Suprapubic skin (tissue), 4 donors: ENCODE data around the gene NR3C2. TPM values are rescaled to one million over a fixed set of nuclear protein-coding genes. Genes with fewer than 3 reads are reported as not detected.

ENCODE experiments used
- DNase-seq, 2 donors: peaks; one replicate each; pipeline ENCODE4 v3.0.0-alpha.2; 2019; ENCODE audit warnings: low spot score in 2 of 2
- H3K27ac ChIP-seq: fragments of 200-600 bp; sonication (generic); one replicate; pipeline ENCODE4 v1.5.1; 2019
- H3K27me3 ChIP-seq: fragments of 200-600 bp; sonication (generic); one replicate; pipeline ENCODE4 v1.5.1; 2019
- H3K36me3 ChIP-seq: fragments of 200-600 bp; sonication (generic); one replicate; pipeline ENCODE4 v1.5.1; 2019
- H3K4me1 ChIP-seq: fragments of 200-600 bp; sonication (generic); one replicate; pipeline ENCODE4 v1.5.1; 2019
- H3K4me3 ChIP-seq: fragments of 200-600 bp; sonication (generic); one replicate; pipeline ENCODE4 v1.5.1; 2019; ENCODE audit warnings: mild to moderate bottlenecking
- H3K9me3 ChIP-seq: fragments of 200-600 bp; sonication (generic); one replicate; pipeline ENCODE4 v1.5.1; 2019
- CTCF ChIP-seq, 2 donors: fragments of 200-600 bp in 1 of 2; fragments of 450-650 bp in 1 of 2; sonication (generic) in 1 of 2; IDR thresholded peaks; one replicate each; pipeline ENCODE4 v1.5.1; 2016 to 2019; ENCODE audit warnings: antibody characterized with exemption in 2 of 2, mild to moderate bottlenecking in 1 of 2, moderate library complexity in 1 of 2
- EP300 ChIP-seq: sonication (generic); formaldehyde crosslinking; IDR thresholded peaks from one replicate; pipeline ENCODE4 v1.6.1; 2017; ENCODE audit warnings: antibody characterized with exemption
- POLR2A ChIP-seq, 2 donors: fragments of 450-650 bp; IDR thresholded peaks; one replicate each; pipeline ENCODE4 v1.6.1; 2017; ENCODE audit warnings: antibody characterized with exemption in 2 of 2, mild to moderate bottlenecking in 2 of 2, moderate library complexity in 2 of 2
- POLR2AphosphoS5 ChIP-seq, 3 donors: sonication (generic); formaldehyde crosslinking; IDR thresholded peaks; one replicate each; pipeline ENCODE4 v1.6.1; 2017; ENCODE audit warnings: antibody characterized with exemption in 3 of 3
- WGBS: methylation state at CpG from one replicate; pipeline ENCODE4 v1.1.5; 2018; 5-methylcytosine and 5-hydroxymethylcytosine counted together
- total RNA-seq, 4 donors: library from RNA; depleted of rRNA; stranded (reverse); fragments of >200 nt; gene quantifications; one replicate each; pipeline ENCODE4 v1.1.0, GENCODE V29; 2016

The NR3C2 gene
- total RNA-seq, 4 donors from 2014 or later: 7.3 to 12.1 (median 11.0) TPM

- H3K27me3 ChIP-seq: no peaks in the 10 kb centered on the region
- H3K4me1 ChIP-seq: no peaks in the 10 kb centered on the region
- no peak overlapping the region for H3K27ac ChIP-seq
- H3K4me3 ChIP-seq: no peak overlapping the region
- no peak for DNase-seq
- WGBS: 94% methylated on average over 1 of the region's 1 CpG
- TF ChIP-seq EP300 (no peak), CTCF (IDR thresholded peaks at IDR 0.05) (no peak), POLR2AphosphoS5 (IDR thresholded peaks at IDR 0.05) (no peak), POLR2A (IDR thresholded peaks at IDR 0.05) (no peak)
- no peaks in the 10 kb centered on the region for H3K36me3 ChIP-seq
- H3K9me3 ChIP-seq: no peaks in the 10 kb centered on the region
Observed at GRCh38 chr4:148395771-148396170, 46.4 kb downstream of the NR3C2 start.

DNA sequence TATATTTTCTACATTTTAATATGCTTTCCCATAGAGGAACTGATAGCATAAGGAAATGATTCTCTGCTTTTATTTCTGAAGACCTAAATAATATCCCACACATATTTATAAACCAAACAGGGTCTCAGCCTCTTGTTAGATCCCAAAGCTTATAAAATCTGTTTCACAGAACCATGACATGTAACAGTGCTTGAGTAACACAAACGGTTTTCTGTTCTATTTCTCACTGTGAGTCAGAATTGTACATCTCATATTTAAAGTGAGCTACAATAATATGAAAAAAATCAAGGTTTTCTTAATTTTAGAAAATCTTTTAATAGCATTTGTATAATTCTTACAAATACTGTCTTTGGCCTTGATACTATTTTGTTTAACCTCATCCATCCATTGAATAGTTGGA lies 51.2 kb downstream of the NR3C2 start:
- TF ChIP-seq POLR2A (IDR thresholded peaks at IDR 0.05) (no peak), POLR2AphosphoS5 (IDR thresholded peaks at IDR 0.05) (no peak), CTCF (IDR thresholded peaks at IDR 0.05) (no peak), EP300 (no peak)
- H3K27me3 ChIP-seq: no peaks in the 10 kb centered on the region
- WGBS: 54% methylated on average over 1 of the region's 1 CpG
- H3K36me3 ChIP-seq: no peaks in the 10 kb centered on the region
- no peaks in the 10 kb centered on the region for H3K9me3 ChIP-seq
- DNase-seq: no peak
- no peaks in the 10 kb centered on the region for H3K4me1 ChIP-seq
- no peak overlapping the region for H3K27ac ChIP-seq
- H3K4me3 ChIP-seq: no peak overlapping the region

- H3K4me1 ChIP-seq: no peaks in the 10 kb centered on the region
- H3K9me3 ChIP-seq: no peaks in the 10 kb centered on the region
- no peak for DNase-seq
- no peaks in the 10 kb centered on the region for H3K36me3 ChIP-seq
- H3K27ac ChIP-seq: no peak overlapping the region
- H3K27me3 ChIP-seq: no peaks in the 10 kb centered on the region
- 78% methylated on average over 3 of the region's 3 CpGs for WGBS
- H3K4me3 ChIP-seq: no peak overlapping the region
- TF ChIP-seq POLR2A (IDR thresholded peaks at IDR 0.05) (no peak), POLR2AphosphoS5 (IDR thresholded peaks at IDR 0.05) (no peak), EP300 (no peak), CTCF (IDR thresholded peaks at IDR 0.05) (no peak)
Observed at GRCh38 chr4:148390311-148390710, 51.9 kb downstream of the NR3C2 start.

GRCh38 chr4:148380291-148380690 lies 61.9 kb downstream of the NR3C2 start:
- Histone ChIP-seq H3K4me3 (no peak overlapping the region), H3K27me3 (no peaks in the 10 kb centered on the region), H3K4me1 (peaks cover 6% of the 10 kb centered on the region), H3K36me3 (no peaks in the 10 kb centered on the region), H3K9me3 (no peaks in the 10 kb centered on the region), H3K27ac (no peak overlapping the region)
- DNase-seq: no peak
- TF ChIP-seq POLR2A (IDR thresholded peaks at IDR 0.05) (no peak), POLR2AphosphoS5 (IDR thresholded peaks at IDR 0.05) (no peak), EP300 (no peak), CTCF (IDR thresholded peaks at IDR 0.05) (no peak)
- WGBS: 88% methylated on average over 4 of the region's 4 CpGs

- WGBS: 25% methylated on average over 3 of the region's 3 CpGs
- Histone ChIP-seq H3K27me3 (no peaks in the 10 kb centered on the region), H3K27ac (no peak overlapping the region), H3K4me1 (peaks cover 6% of the 10 kb centered on the region), H3K36me3 (no peaks in the 10 kb centered on the region), H3K9me3 (no peaks in the 10 kb centered on the region), H3K4me3 (peak overlapping the region; percentile 19)
- no peak for TF ChIP-seq CTCF (IDR thresholded peaks at IDR 0.05)
- no peak for TF ChIP-seq POLR2A (IDR thresholded peaks at IDR 0.05)
- no peak for TF ChIP-seq POLR2AphosphoS5 (IDR thresholded peaks at IDR 0.05)
- TF ChIP-seq EP300: no peak
- no peak for DNase-seq
Observed at GRCh38 chr4:148376151-148376550, 66.1 kb downstream of the NR3C2 start.
